ENCODE measurements around the gene CFAP77.

- TF ChIP-seq EP300 (IDR thresholded peaks at IDR 0.05; ENCODE audit: low read length) (no peak), TFAP4 (CRISPR knock-in tag; IDR thresholded peaks at IDR 0.05; ENCODE audit: borderline replicate concordance) (no peak), ZKSCAN1 (IDR thresholded peaks at IDR 0.05; ENCODE audit: low read depth, low read length) (no peak), ZNF274 (IDR thresholded peaks at IDR 0.05; ENCODE audit: borderline replicate concordance, low read depth, low read length) (no peak), CTCF (IDR thresholded peaks at IDR 0.05 in 2 of 3, conservative IDR thresholded peaks at IDR 0.05 in 1 of 3; ENCODE audit: insufficient read depth in 2 of 3, low read depth in 1 of 3, low read length in 3 of 3) (no peak), DNMT1 (IDR thresholded peaks at IDR 0.05) (no peak)
Observed at GRCh38 chr9:132575811-132576210, 165.8 kb downstream of the CFAP77 start.

All from K562 (cell line).